GM18909 (cell line): ENCODE results near the gene TPST1.
A peak's percentile ranks its signal among the peaks of the same experiment; 100 is the strongest.
"Not testable (repeated sequence)": the region's sequence is repeated elsewhere in the genome, so short reads cannot be mapped to it uniquely, and the experiment has no call there.

Experiments used
- ATAC-seq: cut with Tn5 transposase; IDR thresholded peaks from one replicate; pipeline ENCODE4 v1.9.1; 2021; ENCODE audit warnings: mild to moderate bottlenecking; ENCODE audit not compliant: unreplicated experiment, poor library complexity

Gene TPST1

DNA sequence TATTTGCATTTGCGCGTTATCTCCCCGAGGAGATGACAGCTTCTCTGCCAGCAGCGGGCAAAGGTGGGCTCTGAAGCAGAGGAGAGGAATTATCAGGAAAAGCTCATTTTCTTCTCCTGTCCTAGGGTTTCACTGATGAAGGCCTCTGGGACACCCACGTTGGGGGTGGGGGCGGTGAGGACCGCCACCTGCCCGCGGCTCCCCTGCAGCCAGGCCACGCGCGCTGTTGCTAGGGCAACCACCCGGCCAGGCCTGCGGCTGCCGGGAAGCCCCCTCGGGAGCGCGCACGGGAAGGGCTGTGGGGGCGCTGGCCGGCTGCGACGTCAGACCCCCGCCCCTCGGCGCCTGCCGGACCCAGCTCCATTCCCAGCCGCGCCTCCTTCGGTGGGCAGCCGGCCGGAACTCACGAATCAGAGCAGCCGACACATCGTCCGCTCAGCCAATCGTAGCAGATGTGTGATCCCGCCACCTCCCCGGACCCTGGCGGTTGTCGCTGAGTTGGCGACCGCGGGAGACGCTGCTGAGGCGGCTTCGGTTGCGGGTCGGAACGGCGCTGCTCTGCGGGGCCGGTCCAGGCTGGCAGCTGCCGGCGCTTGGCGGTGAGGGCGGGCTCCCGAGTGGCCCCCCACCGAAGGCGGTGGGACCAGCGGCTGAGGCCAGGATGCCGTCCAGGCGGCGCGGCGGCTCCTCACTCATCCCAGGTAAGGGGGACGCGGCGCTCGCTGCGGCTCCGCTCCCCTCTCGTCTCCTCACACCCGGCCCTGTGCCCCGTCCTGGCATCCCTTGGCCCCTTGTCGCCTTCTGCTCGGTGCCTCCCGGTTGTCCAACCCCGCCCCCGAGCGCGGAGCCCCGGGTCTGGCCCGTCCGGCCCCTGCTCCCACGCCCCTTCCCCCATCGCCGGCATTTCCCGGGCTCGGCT, at the start of gene TPST1:
TSS of gene TPST1 (plus strand) at position 513 of the 919 bp plus-strand sequence. CDS start 35,092 bp downstream, outside the sequence.
- peak; percentile 94 for ATAC-seq

DNA sequence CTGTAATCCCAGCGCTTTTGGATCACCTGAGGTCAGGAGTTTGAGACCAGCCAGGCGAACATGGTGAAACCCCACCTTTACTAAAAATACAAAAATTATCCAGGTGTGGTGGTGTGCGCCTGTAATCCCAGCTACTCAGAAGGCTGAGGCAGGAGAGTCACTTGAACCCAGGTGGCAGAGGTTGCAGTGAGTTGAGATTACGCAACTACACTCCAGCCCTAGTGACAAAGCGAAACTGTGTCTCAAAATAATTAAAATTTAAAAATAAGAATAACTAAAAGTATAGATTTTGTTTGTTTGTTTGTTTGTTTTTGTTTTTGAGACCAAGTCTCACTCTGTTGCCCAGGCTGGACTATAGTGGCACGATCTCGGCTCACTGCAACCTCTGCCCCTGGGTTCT, 49.1 kb upstream of the TPST1 start:
- not testable (repeated sequence) for ATAC-seq

DNA sequence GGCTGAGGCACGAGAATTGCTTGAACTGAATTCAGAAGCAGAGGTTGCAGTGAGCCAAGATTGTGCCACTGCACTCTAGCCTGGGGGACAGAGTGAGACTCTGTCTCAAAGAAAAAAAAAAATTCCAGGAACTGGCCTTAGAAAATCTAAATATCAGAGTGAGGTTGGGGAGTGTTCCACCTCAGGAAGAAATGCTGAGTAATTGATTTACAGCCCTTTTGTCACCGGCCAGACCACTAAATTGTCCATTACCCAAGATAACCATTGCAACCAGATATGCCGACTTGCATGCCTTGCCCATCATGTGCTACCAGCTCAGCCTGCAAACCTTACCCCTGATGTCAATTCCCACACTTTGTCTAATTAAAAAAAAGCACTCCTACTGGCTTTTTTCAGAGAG, 48.1 kb upstream of the TPST1 start:
- ATAC-seq = no peak

DNA sequence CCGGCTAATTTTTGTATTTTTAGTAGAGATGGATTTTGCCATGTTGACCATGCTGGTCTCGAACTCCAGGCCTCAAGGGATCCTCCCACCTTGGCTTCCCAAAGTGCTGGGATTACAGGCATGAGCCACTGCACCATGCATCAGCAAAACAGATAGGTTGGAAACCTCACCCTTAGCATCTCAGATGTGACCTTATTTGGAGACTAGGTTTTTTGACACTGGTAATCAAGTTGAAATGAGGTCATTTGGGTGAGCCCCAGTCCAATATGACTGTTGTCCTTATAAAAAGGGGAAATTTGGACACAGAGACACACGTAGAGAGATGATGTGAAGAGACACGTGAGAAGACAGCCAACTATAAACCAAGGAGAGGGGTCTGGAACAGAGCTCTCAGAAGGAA, 42.5 kb upstream of the TPST1 start:
- ATAC-seq = no peak

DNA sequence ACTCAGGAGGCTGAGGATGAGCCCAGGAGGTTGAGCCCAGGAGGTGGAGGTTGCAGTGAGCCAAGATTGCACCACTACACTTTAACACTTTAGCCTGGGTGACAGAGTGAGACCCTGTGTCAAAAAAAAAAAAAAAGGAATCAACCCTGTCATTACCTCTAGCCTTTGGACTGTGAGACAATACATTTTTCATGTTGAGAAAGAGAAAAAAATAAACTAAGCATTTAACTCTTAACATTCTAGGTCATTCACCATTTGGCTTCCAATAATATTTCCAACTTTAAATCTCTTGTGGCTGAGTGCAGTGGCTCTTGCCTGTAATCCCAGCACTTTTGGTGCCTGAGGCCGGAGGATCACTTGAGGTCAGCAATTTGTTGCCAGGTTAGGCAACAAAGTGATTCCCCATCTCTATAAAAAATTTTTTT, 41.9 kb upstream of the TPST1 start:
- no peak for ATAC-seq

DNA sequence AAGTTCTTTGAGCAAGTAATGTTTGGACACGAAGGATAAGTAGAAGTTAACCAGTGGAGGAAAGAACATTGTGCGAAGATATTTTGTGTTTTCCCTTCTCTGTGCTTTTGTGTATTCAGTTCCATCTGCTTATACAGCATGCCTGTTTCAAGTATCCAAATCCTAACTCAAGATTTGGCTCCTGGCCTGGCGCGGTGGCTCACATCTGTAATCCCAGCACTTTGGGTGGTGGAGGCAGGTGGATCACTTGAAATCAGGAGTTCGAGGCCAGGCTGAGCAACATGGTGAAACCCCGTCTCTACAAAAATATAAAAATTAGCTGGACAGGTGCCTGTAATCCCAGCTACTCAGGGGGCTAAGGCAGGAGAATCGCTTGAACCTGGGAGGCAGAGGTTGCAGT, 40.8 kb upstream of the TPST1 start:
- ATAC-seq = no peak

DNA sequence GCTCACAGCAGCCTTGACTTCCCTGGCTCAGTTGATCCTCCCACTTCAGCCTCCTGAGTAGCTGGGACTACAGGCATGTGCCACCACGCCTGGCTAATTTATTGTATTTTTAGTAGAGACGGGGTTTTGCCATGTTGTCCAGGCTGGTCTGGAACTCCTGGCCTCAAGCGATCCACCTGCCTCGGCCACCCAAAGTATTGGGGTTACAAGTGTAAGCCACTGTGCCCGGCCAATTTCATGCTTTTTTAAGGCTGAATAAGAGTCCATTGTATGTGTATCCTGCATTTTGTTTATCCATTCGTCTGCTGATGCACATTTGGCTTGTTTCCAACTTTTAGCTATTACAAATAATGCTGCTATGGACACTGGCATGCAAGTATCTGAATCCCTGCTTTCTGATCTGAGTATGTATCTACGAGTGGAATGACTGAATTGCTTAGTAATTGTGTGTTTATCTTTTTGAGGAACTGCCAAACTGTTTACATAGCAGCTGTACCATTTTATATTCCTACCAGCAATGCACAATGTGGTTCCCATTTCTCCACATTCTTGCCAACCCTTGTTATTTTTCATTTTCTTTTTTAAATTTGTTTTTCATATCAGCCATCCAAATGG, 37.3 kb upstream of the TPST1 start:
- no peak for ATAC-seq

DNA sequence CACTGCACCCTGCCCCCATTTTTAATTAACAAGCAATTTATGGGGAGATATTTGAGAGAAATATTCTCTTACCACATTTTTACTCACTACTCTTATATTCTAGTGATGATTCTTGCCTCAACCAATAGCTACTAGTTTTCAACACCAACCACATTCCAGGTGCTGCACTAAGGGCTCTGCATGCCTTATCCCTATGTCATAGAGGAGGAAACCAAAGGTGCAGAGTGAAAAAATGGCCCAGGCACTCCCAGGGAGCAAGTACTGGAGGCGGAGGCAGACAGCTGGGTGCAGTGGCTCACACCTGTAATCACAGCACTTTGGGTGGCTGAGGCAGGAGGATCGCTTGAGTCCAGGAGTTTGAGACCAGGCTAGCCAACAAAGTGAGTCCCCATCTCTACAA, 35.5 kb upstream of the TPST1 start:
- no peak for ATAC-seq

DNA sequence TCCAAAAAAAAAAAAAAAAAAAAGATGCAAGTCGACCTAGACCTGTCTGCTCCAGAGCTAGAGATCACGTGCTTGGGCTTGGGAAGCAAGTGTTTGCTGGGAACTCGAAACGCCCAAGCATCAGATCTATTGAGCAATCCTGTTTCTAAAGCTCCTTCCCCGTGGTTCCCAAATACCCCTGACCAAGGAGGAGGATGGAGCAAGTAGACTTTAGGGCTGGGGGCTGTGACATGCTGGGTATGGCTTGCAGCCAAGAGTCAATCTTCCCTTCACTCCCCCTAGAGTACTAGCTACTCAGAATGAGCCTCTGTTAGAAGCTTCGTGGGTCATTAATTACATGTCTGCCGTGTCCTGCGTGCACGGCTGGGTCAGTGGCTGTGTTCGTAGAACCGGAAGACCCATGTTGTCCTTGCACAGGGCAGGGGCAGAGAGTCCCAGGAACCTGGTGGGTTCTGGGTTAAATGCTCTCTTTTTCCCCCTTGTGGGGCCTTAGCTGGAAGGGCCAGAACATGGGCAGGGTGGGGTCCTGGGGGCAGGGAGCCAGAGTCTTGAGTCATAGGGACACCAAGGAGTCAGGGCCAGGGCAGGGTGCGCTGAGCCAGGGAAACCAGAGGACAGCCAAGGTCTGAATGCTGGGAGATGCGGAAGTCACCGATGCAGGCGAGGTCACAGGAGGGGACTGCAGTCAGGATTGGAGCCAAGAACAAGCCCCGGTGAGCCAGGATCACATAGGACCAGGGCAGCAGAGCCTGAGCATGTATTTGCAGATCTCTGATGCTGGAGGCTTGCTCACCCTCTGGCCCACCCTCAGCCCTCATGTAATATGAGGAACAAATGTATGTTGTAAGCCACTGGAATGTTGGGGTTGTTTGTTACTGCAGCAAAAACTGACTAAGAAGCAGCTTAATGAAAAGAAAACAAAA, 34.6 kb upstream of the TPST1 start:
- ATAC-seq = no peak

DNA sequence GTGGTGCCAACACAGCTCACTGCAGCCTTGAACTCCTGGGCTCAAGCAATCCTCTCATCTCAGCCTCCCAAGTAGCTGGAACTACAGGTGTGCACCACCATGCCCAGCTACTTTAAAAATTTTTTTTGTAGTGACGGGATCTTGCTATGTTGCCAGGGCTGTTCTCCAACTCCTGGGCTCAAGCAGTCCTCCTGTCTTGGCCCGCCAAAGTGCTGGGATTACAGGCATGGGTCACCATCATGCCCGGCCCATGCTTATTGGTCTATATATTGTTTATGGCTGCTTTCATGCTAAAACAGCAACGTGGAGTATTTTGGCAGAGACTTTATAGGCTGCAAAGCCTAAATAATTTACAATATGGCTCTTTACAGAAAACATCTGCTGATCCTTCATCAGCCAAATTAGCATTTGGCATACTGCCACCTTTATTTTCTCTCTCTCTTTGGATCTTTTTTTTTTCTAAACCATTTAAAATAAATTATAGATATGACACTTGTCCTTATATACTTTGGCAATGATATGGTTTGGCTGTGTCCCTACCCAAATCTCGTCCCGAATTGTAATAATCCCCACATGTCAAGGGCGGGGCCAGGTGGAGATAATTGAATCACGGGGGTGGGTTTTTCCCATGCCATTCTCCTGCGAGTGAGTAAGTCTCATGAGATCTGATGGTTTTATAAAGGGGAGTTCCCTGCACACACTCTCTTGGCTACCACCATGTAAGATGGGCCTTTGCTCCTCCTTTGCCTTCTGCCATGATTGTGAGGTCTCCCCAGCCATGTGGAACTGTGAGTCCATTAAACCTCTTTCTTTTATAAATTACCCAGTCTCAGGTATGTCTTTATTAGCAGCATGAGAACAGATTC, 32.4 kb upstream of the TPST1 start:
- ATAC-seq = not testable (repeated sequence)

DNA sequence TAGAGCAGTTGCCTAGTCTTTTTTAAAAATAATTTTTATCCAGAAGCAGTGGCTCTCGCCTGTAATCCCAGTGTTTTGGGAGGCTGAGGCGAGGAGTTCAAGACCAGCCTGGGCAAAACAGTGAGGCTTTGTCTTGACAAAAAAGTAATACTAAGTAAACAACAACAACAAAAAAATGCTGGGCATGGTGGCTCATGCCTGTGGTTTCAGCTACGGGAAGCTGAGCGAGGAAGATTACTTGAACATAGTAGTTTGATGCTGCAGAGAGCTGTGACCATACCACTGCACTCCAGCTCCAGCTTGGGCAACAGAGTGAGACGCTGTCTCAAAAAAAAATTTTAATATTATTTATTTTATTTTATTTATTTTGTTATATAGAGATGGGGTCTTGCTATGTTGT, 31.3 kb upstream of the TPST1 start:
- ATAC-seq = no peak

DNA sequence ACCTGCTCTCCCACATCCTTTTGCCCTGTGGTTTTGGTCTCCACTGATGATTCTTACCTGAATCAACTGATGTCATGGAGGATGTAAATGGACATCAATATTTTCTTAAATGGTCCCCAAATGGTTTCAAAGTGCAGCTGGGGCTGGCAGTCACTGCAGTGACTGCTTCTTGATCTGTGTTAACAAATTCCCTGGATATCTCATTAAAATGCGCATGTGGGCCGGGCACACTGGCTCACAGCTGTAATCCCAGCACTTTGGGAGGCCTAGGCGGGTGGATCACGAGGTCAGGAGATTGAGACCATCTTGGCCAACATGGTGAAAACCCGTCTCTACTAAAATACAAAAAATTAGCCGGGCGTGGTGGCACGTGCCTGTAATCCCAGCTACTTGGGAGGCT, 30.1 kb upstream of the TPST1 start:
- ATAC-seq = not testable (repeated sequence)

DNA sequence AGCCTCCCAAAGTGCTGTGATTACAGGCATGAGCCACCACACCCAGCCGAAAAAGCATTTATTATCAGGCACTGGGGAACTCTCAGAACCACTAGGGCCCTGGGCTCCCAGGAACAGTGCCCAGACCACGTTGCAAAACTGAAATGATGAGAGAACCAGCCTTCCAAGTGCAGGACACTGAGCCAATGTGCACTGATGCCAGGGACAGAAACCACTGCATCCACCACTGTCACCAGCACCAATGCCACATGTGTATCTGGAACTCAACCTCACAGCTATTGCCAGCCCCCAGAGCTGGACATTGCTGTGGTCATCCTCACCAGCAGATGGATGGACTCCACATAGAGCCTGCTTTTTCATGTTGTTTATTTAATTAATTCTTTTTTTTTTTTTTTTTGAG, 28.2 kb upstream of the TPST1 start:
- no peak for ATAC-seq

DNA sequence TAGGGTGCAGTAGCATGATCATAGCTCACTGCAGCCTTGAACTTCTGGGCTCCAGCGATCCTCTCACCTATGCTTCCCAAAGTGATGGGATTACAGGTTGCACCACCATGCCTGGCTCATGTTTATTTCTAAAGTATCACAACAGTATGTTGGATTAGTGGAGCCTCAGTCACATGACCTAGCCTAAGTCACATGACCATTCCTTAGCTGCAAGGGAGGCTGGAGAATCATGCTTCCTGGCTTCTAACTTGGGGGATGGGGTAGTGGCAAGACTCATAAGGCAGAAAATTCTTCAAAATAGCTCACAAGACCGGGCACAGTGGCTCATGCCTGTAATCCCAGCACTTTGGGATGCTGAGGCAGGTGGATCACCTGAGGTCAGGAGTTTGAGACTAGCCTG, 26.9 kb upstream of the TPST1 start:
- no peak for ATAC-seq

DNA sequence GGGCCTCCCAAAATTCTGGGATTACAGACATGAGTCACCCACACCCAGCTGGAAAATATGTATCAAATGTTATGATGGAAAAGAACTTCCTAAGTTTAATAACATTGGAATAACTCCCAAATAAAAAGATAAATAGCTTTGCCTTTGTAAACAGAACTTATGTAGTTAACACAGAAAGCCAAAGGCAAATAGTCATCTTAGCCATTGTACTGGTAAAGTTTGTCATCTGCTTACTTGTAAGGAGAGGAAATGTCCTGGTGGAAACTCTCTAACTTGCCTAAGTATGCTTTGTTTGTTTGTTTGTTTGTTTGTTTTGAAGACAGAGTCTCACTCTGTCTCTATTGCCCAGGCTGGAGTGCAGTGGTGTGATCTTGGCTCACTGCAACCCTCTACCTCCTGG, 23.8 kb upstream of the TPST1 start:
- no peak for ATAC-seq

DNA sequence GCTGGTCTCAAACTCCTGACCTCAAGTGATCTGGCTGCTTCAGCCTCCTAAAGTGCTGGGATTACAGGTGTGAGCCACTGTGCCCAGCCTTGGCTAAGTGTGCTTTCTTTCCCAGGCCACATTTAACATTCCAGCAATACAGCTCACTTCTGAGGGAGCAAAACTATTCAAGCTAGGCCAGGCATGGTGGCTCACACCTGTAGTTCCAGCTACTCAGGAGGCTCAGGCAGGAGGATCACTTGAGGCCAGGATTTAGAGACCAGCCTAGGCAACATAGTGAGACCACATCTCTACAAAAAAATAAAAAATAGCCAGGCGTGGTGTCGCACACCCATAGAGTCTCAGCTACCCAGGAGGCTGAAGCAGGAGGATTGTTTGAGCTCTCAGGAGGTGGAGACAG, 23.3 kb upstream of the TPST1 start:
- ATAC-seq = no peak

DNA sequence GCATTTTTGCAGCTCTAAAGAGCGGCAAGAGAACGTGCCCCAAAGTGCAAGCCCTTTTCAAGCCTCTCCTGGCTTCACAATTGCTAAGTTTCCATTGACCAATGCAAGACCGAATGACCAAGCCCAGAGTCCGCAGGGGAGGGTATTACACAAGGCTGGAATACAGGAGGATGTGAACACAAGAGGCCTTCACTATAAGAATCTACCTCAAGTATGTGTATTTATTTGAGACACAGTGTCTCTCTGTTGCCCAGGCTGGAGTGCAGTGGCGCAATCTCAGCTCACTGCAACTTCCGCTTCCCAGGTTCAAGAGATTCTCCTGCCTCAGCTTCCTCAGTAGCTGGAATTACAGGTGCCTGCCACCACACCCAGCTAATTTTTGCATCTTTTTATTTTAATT, 22.2 kb upstream of the TPST1 start:
- no peak for ATAC-seq

DNA sequence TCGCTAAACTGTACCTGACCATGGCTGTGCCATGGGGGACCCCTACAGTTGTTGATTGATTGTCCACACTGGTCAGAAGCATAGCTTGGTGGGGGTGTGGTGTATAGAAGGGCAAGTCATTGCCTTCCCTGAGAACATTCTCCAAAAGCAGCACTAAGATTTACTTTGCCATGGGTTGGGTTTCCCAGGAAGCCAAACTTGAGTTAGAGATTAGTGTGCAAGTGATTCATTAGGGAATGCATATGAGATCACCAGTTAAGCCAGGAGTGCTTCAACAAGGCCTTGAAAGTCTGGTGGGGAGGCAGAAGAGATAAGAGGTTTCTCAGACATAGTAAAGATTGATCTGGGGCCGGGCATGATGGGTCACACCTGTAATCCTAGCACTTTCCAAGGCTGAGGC, 21.4 kb upstream of the TPST1 start:
- ATAC-seq = no peak

DNA sequence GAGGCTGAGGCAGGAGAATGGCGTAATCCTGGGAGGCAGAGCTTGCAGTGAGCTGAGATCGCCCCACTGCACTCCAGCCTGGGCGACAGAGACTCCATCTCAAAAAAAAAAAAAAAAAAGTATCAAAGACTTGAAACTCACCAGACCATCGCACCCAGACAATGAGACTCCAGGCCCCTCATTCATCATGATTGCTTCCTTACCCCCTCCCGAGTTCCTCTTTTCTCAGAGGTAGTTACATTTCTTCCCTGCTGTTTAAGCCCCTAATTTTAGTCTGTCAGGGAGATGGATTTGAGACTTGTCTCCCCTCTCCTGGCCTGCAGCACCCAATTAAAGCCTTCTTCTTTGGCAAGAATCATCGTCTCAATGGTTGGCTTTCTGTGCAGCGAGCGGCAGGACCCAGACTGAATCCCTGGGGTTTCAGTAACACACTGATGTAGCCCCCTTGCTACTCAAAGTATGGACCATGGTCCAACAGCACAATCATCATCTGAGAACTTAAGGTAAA, 19.4 kb upstream of the TPST1 start:
- ATAC-seq = no peak

DNA sequence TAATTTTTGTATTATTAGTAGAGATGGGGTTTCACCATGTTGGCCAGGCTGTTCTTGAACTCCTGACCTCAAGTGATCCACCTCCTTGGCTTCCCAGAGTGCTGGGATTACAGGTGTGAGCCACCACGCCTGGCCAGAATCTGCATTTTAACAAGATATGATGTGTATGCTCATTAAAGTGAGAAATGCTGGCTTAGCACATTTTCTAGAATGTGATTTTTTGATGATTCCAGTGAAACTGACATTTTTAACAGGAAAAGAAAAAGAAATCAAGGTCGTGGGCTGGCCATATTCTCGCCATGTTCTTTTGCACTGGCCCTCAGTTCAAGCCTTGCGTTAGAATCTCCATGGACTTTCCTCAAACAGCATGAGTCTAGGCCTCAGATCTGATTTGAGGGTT, 18.1 kb upstream of the TPST1 start:
- no peak for ATAC-seq
